ENCODE results near the gene RBM6.
A peak's percentile ranks its signal among the peaks of the same experiment; 100 is the strongest.

RBM6 gene

DNA sequence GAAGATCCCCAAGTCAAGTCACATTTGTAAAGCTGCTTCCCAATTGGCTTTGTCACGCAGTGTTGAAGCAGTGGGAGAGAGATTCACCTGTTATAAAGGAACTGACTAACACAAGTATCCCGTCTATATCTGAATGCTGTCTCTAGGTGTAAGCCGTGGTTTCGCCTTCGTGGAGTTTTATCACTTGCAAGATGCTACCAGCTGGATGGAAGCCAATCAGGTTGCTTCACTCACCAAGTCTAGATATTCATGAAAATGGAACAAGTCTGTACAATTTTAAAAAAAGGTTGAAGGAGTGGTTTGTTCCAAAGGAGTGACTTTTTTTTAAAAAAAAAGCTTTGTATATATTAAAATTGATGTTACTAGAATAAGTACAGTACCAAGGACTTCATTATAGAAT is 160.4 kb downstream of the RBM6 start:
- DNase-seq: no peak

- no peak for DNase-seq
These were observed 161.3 kb downstream of the RBM6 start for GRCh38 chr3:50100956-50101845.

GRCh38 chr3:50102558-50102957 is 162.6 kb downstream of the RBM6 start:
- DNase-seq: no peak

GRCh38 chr3:50111757-50112156 is 171.8 kb downstream of the RBM6 start:
- no peak for DNase-seq

GRCh38 chr3:50112462-50112861 is 172.5 kb downstream of the RBM6 start:
- no peak for DNase-seq

DNA sequence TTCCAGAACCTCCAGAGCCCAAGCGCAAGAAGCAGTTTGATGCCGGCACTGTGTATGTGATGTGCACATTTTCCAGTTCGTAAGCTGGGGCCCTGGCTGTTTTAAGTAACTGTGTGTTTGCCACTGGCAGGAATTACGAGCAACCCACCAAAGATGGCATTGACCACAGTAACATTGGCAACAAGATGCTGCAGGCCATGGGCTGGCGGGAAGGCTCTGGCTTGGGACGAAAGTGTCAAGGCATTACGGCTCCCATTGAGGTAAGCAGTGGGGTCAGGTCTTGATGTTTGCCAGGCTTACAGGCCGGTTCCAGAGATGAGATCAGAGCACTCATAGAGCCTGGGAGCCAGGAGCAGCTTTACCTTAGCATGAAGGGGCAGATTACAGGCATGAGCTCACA is 177.2 kb downstream of the RBM6 start:
- DNase-seq: no peak

DNA sequence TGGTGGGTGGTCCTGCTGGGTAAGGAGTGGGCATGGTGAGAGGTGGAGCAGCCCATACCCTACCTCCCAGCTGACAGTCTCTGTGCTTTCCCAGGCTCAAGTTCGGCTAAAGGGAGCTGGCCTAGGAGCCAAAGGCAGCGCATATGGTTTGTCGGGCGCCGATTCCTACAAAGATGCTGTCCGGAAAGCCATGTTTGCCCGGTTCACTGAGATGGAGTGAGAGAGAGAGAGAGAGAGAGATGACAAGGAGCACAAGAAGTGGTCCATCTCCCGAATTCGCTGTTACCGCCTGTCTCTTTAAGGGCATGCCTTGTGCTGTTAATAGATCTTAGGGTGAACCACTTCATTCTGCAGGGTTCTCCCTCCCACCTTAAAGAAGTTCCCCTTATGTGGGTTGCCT is 178.3 kb downstream of the RBM6 start:
- DNase-seq: no peak

- DNase-seq: no peak
These were observed 179.8 kb downstream of the RBM6 start for GRCh38 chr3:50119786-50120185.

GRCh38 chr3:50120364-50121071 is 180.6 kb downstream of the RBM6 start:
- DNase-seq: no peak

- DNase-seq: peak; percentile 41
These were observed 181.4 kb downstream of the RBM6 start for GRCh38 chr3:50121072-50122032.

DNA sequence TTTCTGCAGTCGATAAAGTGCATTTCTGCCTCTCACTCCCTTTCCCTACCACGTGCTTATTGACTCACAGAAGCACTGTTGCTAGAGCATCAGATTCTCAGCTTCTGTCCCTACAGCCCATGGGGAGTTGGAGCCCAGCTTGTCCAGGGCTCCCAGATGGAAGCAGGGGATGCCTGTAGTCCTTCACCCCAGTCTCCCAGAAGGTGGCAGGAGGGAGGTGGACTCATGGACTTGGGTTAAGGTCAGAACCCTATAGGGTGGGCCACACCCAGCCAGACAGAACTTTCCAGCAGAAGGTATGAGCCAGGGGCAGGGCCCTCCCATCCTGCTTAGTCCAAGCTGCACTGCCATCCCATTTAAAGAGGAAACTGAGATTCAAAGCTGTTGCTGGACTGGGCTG is 182.1 kb downstream of the RBM6 start:
- DNase-seq: no peak

DNA sequence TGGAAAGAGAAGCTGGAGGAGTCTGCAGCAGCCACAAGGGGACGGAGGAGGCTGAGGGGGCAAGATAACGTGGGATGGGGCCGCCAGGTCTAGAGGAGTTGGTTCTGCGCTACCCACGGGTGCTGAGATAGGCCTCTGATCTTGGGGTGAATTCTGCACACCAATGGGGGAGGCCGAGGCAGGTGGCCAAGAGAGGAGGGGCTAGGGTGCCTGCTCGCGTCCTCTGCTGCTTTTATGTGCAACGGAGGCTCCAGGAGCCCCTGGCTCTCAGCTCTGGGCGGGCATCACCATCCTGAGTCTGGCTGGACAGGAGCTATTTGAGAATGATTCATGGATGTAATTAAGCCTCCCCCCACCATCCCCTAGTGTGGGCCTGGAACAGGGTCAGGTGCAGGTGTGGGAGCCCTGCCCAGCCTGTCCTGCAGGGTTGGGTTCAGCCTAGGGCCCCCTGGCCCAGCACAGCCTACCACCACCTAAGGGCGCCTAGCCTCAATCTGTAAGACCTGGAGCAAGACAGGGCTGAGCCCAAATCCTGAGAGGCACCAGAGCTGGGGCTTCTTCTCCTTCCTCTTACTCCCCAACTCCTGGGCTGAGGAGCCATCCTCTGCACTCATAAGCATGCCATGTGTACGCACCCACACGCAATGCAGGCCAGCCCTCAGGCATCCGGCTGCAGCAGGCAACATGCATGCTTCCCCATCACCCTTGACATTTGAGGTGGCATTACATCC is 182.9 kb downstream of the RBM6 start:
- DNase-seq: no peak

DNA sequence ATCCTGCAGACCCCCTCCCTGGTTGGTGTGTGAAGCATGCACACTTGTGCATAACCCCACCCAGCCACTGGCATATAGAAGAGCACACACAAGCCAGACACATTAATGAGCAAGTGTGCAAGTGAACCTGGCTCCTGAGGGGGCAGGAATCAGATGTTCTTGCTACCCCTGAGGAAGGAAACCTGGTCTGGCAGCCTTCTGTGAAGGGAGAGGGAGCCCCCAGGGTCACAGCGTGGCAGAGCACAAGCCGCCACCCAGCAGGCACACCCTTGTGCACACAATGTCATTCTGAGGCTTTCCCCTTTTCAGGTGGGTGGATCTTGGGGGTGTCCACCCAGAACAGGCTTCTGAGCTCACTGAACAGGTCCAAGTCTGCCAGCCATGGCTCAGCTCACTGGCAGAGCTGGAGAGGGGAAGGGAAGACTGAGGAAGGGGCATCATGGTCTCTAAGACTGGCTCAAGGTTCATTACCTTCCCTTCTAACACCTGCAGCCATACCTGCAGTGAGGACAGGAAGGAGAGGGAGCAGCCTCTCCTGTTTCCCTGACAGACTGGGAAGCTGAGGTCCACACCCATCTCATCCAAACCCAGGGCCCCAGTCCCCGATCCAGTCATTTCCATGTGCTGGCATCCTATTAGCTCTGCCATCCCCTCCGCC is 183.6 kb downstream of the RBM6 start:
- DNase-seq: no peak

DNA sequence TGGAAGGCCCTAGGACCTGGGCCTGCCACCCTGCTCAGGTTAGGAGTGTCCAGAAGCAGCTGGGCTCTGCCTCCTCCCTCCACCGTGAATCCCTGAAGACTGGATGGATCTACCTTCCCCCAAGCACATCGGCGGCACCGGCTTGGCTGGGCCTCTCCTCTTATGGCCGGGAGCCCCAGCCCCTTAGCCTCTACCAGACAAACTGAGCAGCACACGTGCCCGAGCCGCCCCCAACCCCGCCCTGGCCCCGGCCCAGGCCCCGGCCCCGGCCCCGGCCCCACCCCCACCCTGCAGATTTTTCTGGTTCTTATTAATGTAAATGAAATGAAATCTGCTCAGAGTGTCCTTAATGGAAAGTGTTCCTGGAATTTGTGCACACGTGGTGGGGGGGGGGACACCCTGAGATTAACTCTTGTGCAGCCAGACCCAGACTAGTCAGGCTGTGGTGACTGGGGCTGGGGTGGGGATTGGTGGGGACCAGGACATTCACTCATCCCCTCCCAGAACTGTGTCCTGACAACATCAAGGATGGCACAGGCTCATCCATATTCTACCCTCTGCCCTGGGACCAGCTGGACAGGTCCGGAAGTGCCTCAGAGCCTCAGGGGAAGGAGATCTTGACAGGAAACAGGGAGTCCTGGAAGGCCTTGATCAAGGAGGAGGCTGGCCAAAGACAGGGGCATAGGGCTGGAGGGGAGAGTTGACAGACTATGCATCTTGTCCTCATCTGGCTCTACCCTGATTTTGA is 184.3 kb downstream of the RBM6 start:
- DNase-seq: no peak

GRCh38 chr3:50124800-50125178 is 184.8 kb downstream of the RBM6 start:
- DNase-seq: no peak

- no peak for DNase-seq
These were observed 185.8 kb downstream of the RBM6 start for GRCh38 chr3:50125541-50126286.

- DNase-seq: no peak
These were observed 186.6 kb downstream of the RBM6 start for GRCh38 chr3:50126287-50127211.

All from NCI-H1436 (cell line).